HG03045 (cell line): ENCODE measurements around the gene LXN.
"Not testable (repeated sequence)": the region's sequence is repeated elsewhere in the genome, so short reads cannot be mapped to it uniquely, and the experiment has no call there.

ENCODE experiments used
- ATAC-seq: cut with Tn5 transposase; IDR thresholded peaks from one replicate; pipeline ENCODE4 v1.9.1; 2021; ENCODE audit warnings: mild to moderate bottlenecking, moderate library complexity; ENCODE audit not compliant: unreplicated experiment

LXN gene, protein sequence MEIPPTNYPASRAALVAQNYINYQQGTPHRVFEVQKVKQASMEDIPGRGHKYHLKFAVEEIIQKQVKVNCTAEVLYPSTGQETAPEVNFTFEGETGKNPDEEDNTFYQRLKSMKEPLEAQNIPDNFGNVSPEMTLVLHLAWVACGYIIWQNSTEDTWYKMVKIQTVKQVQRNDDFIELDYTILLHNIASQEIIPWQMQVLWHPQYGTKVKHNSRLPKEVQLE

DNA sequence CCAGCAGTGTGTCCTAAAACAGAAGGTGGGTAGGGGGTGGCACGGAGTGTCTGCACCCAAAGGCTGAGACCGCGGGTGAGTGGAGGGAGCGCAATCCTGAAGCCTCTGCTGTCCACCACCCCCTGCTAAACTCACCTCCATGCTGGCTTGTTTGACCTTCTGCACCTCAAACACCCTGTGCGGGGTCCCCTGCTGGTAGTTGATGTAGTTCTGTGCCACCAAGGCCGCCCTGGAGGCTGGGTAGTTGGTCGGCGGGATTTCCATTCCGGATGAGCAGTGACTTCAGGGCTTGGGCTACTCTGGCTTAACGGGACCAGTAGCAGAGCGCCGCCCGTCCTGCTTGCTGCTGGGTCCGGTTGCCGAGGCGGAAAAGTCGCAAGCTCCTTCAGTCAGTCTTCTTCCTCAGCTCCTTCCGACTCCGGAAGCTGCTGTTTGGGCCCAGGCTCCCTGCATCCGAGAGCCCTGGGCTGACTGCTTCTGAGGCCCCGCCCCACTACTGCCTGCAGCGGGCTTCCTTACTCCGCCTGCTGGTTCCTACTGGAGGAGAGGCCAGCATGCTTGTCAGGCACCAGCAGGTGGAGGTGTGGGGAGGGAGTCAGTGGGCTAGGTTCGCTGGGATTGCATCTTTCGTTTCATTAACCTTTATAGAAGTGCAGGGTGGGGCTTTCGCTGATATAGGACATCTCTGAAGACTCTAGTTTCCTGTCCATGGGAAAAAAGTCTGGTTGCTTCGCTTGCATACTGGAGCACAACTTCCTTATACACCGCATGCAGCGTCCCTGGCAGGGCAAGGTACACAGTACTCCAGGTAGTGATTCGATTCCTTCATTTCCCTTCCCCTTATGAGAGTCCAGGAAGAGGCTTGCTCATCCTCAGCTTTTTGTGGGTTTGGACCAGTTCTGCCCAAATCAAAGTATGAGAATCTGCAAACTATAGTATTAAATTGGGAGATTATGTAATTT is at the start of gene LXN:
LXN (minus strand) TSS at position 434 of the 962 bp plus-strand sequence; CDS start at position 264, 170 bp downstream.
- ATAC-seq: peak; percentile 100

GRCh38 chr3:158722108-158722507 is 49.7 kb upstream of the LXN start:
- no peak for ATAC-seq

DNA sequence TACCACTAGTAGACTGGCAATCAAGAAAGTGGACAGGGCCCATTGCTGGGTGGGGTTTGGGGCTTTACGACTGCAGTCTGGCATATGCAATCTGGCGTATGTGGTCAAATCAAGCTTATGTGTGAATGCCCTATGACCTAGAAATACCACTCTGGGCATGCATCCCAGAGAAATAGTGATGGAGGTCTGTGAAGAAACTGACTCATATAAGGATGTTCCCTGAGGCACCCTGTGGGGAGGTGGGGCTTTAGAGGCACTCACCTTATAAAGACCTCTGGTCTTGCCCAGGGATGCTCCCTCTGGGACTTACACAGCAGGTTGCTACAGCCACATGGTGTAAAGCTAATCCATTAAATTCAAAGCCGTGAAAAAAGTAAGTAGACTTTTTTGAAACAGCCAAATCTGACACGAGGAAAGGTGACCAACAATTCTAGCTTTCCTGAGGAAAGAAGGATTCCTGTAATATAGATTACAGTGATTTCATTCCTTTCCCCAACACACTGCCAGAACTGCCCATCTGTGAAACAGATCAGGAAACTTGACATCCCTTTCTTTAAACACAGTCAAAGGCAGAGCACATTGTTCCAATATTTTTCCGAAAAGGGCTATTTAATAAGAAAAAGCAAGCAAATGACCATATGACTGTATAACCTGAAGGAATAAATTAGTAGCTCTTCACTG is 46.2 kb upstream of the LXN start:
- ATAC-seq: no peak

DNA sequence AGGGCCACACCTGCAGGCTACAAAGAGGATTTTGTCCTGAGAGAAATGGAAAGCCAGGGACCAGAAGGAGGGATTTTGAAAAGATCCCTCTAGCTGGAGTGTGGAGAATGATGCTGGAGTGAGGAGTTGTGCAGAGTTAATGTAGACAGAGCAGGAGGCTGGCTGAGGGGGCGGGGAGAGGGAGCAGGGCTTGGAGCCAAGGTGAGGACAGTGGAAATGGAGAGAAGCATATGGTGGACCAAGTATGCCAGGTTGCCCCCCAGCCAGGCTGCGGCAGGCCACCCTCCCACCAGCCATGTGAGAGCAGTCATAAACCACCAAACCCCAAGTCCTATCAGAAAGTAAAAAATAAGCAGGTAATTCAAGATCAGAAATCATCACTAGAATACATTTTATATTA is 45.1 kb upstream of the LXN start:
- ATAC-seq: no peak

DNA sequence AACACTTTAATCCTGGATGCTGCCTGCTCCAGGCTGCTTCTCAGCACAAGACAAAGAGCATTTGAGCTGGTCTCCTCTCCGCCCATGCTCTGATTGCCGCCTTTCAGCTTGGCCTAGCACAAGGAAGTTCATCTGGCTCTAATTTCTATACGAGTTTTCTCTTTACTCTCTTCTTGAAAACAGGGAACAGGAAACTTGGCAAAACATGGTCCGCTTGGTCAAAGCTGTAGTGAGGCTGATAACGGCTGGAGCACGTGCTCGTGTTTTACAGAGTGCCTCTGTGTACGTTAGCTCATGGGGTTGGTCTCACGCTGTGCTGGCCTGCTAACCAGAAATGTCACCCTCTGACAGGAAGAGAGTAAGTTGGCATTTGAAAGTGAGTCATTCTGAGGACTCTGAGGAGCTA is 40.6 kb upstream of the LXN start:
- ATAC-seq: no peak

- no peak for ATAC-seq
These were observed 40.0 kb upstream of the LXN start for GRCh38 chr3:158712443-158712842.

- ATAC-seq: no peak
These were observed 39.4 kb upstream of the LXN start for GRCh38 chr3:158711886-158712285.

DNA sequence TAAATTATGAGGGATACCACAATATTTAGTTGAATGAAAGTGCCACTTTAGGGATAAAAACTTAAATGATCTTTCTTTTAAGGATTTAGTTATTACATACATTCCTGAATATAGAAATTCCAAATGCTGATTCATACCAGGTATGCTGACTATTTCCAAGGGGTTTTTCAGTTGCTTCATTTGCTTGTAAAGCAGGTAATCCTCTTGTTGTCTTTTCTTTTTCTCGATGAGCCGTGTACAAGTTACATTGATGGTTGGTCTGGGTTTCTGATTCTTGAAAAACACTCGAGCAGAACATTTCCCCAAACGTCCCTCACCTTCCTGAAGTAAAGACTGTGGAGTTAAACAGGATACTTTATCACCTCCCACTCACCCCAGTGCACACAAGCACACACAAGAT is 38.2 kb upstream of the LXN start:
- ATAC-seq: no peak

- no peak for ATAC-seq
These were observed 37.2 kb upstream of the LXN start for GRCh38 chr3:158709666-158710083.

- no peak for ATAC-seq
These were observed 31.1 kb upstream of the LXN start for GRCh38 chr3:158703566-158703965.

GRCh38 chr3:158702815-158703481 is 30.5 kb upstream of the LXN start:
- ATAC-seq: no peak

DNA sequence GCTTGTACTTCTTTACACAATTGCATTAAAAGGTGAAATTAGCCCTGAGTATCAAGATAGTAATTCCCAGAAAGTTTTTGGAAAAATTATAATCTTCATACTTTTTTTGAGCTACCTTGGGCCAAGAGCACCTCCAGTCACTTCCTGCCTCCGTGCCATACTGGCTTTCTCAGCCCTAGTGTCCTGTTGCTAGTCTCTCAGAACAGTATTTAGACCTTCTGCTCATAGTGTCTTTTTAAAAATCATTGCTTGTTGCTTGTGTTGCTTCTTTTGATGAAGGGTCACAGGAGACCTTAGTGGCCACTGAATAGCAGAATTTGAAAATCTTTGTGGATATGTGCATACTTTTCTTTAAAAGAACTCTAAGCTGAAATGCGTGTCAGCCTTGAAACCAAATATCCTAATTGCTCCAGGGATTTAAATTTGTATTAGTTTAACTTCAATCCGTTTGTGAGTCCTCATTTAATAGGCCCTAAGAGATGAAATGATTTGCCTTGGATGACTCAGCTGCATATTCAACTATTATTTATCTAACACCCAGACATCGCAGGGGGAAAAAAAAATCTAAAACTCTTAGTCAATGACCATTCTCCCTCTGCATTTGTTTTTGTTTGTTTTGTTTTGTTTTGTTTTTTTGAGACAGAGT is 29.1 kb upstream of the LXN start:
- no peak for ATAC-seq

DNA sequence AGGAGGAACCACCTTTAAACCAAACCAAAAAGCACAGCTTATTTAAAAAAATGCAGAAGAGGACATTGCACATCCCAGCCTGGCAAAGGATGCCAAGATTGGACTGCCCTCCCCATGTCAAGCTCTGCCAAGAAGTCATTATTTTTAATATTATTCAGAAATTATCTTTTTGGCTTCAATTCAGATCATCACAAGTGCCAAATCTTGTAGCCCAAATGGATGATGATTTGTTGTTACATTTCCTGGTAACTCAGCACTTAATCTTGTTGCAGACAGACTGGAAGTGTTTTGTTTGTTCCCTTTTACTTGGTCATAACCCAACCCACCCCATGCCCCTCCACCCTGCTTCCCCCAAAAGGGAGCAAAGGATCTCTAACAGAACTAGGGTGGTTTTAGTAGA is 28.1 kb upstream of the LXN start:
- no peak for ATAC-seq

DNA sequence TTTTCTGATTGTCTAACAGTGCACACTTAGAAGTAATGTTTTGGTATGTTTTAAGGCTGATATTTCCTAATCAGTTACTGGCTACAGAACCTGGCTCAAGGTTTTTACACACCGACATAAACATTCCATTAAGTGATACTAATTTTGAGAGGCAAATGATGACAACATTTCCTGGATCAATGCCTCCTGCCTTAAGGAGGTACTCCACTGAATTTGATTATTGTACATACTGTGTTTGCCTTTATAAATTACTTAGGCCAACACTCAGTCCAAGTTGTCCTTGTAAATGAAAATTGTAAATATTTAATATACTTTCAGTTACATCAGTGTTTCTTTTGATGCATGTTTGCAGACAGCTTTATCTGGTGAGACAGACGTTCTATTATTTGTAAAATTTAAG is 24.2 kb upstream of the LXN start:
- ATAC-seq: no peak

- not testable (repeated sequence) for ATAC-seq
These were observed 21.5 kb upstream of the LXN start for GRCh38 chr3:158693866-158694456.

- no peak for ATAC-seq
These were observed 12.7 kb upstream of the LXN start for GRCh38 chr3:158685159-158685558.

DNA sequence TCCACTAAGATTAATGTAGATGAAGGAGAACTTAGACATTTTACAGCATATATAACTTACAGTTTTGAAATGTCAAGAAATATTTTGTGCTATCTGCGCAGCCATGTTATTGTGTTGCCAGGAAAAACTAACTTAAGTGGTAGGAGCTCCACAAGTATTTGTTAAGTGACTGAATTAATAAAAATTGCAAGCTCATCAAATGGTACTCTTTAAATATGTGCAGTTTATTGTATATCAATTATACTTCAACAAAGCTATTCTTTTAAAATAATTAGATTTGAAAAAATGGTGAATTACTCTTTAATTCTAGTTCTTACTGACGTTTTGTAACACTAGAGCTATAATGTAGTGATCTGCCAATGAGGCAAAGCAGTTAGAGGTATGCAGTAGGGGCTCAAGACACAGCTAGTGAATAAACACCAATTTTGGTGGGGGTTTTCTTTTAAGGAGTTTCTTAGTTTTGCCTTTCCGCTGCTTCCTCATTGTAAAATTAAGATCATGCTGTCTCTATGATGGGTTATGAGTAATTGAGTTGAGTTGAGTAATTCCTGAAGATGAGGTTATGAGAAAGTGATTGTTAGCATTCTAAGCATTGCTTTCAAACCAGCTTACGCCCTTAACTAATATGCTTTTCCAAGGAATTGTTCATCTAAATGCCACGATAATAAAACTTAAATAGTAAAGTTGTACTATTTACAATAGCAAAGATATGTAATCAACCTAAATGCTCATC is 10.9 kb upstream of the LXN start:
- no peak for ATAC-seq

GRCh38 chr3:158680861-158681260 is 8.4 kb upstream of the LXN start:
- ATAC-seq: no peak

DNA sequence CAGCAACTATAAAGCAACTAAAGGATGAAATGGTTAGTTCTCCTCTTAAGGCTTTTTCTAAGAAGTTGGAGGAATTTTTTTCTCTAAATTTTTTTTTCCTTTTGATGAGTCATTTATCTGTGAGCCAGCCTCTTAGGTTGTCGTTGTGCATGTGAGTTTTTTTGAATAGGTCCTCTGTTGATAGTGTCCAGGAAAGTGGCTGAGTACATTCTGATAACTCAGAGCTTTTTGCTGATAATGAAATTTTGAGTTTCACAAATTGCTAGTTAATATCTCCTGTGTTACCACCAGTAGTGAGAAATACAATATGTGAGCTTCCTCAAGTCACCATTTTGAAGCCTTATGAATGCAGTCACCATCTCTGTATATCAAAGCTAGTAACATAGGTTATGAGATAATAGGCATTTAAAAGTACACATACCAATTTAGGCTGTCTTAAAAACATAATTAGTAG is 7.1 kb upstream of the LXN start:
- ATAC-seq: no peak
